AG09309 (cell line): Measurements from ENCODE around the gene FBXW4.

ENCODE experiments used
- DNase-seq: peaks from one replicate; pipeline ENCODE4 v3.0.0-alpha.2; 2010; ENCODE audit warnings: low read depth
- H3K4me3 ChIP-seq: 2 replicates; pipeline ENCODE4 v1.5.1; 2011; ENCODE audit warnings: mild to moderate bottlenecking, low read depth, low read length, moderate library complexity; ENCODE audit not compliant: control insufficient read depth
- CTCF ChIP-seq: IDR thresholded peaks from 2 replicates; pipeline ENCODE4 v1.5.1; 2011; ENCODE audit warnings: mild to moderate bottlenecking, low read depth, low read length, inconsistent platforms; ENCODE audit not compliant: insufficient read depth, control insufficient read depth; ENCODE audit errors: missing control alignments

FBXW4 gene

GRCh38 chr10:101612086-101612485 lies 82.9 kb downstream of the FBXW4 start:
- no peak for DNase-seq
- H3K4me3 ChIP-seq: no peak overlapping the region
- TF ChIP-seq CTCF: no peak

DNA sequence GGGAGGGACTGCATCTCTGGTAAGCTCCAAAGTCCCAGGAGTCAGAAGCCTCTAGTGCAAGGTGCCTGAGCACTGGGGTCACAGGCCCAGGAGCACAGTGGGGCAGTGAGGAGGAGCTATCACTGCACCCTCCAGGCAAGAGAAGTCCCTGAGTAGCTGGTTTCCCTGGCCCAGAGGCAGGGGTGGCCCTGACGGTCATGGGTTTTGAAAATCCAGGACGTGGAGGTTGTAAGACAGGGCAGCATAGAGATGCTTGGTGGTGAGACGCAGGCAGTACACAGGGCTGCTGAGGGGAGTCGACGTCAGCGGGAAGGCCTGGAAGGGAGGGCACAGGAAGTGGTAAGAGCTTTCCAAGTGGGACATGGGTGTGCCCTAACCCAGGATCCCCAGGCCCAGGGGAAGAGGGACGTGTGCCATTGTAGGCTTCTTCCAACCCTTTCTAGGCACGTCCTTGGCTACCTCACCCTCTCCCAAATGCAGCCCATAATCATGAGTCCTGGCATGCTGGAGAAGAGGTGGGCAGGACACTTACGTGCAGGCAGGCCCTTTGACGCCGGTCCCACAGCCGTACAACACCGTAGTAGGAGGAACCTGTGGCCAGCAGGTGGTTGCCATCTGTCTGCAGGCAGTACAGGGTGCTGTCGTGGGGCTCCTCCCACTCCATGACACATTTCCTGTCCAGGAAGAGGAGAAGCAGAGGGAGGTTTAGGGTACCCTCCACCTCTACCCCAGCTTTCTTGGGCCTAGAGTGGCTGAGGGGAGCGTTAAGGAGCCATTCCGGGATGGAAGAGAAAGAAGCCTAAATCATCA lies 83.7 kb downstream of the FBXW4 start:
- no peak for DNase-seq
- no peak overlapping the region for H3K4me3 ChIP-seq
- no peak for TF ChIP-seq CTCF

DNA sequence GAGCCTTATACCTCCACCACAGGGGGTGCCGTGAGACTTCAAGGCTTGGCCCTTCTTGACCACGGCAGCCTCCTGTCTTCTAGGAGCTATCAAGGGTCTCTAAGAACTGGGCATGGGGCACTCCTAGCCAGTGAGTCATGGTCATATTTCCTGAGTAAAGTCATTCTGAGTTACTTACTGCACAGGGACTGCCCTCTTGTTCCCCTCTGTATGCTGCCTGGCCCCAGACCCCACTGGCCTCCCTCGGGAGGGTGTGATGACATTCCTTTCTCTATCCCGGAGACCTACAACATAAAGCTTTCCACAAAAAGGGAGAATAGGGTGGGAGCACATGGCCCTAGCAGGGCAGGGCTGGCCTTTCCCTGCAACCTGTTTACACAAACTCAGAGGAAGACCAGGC lies 85.5 kb downstream of the FBXW4 start:
- no peak for TF ChIP-seq CTCF
- H3K4me3 ChIP-seq: no peak overlapping the region
- no peak for DNase-seq

- no peak for DNase-seq
- TF ChIP-seq CTCF: no peak
- H3K4me3 ChIP-seq: no peak overlapping the region
Measured at GRCh38 chr10:101607124-101607523, 87.8 kb downstream of the FBXW4 start.

- peak; percentile 7 for DNase-seq
- peak; percentile 97 for TF ChIP-seq CTCF
- no peak overlapping the region for H3K4me3 ChIP-seq
Measured at GRCh38 chr10:101602761-101603398, 92.1 kb downstream of the FBXW4 start.

DNA sequence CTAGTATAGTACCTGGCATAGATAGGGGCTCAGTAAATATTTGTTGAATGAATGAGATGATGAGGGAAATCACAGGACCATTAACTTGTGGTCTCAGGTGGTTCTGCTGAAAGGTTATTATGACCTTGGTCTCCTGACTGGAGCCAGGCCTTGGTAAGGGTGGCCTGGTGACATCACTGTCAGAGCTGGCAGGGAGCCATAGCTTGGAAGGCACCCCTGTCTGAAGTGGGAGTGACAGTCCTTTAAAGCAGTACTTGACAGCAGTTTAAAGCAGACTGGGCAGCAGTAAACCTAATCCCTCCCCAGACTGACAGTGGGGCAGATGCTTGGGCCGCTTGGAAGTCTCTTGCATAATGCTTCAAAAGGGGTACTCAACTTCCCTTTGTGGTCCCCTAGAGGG lies 93.4 kb downstream of the FBXW4 start:
- H3K4me3 ChIP-seq: no peak overlapping the region
- no peak for TF ChIP-seq CTCF
- DNase-seq: no peak
